Liver (tissue), 9 donors: Measurements from ENCODE around the gene DDX24. TPM values are rescaled to one million over a fixed set of nuclear protein-coding genes. Genes with fewer than 3 reads are reported as not detected.

Experiments used
- DNase-seq: peaks from one replicate; pipeline ENCODE4 v3.0.0-alpha.2; 2017; ENCODE audit warnings: low spot score
- H3K27ac ChIP-seq, 2 donors: one replicate each; pipeline ENCODE4 v1.7.0; 2013; ENCODE audit warnings: inconsistent platforms in 2 of 2, low read length in 2 of 2, control low read depth in 1 of 2, low read depth in 1 of 2, mild to moderate bottlenecking in 1 of 2
- H3K27me3 ChIP-seq, 4 donors: one replicate each; pipeline versions ENCODE4 v1.6.1 to v1.7.0; 2013; ENCODE audit warnings: low read length in 3 of 4, inconsistent platforms in 1 of 4, mild to moderate bottlenecking in 1 of 4, moderate library complexity in 1 of 4; ENCODE audit not compliant: control insufficient read depth in 4 of 4, insufficient read depth in 4 of 4
- H3K36me3 ChIP-seq, 4 donors: one replicate each; pipeline versions ENCODE4 v1.6.1 to v1.7.0; 2013; ENCODE audit warnings: low read length in 3 of 4, mild to moderate bottlenecking in 3 of 4, low read depth in 1 of 4, moderate library complexity in 1 of 4; ENCODE audit not compliant: control insufficient read depth in 4 of 4, insufficient read depth in 3 of 4
- H3K4me1 ChIP-seq, 4 donors: one replicate each; pipeline versions ENCODE4 v1.6.1 to v1.7.0; 2013; ENCODE audit warnings: low read length in 3 of 4, mild to moderate bottlenecking in 3 of 4, moderate library complexity in 1 of 4; ENCODE audit not compliant: control insufficient read depth in 4 of 4, insufficient read depth in 4 of 4
- H3K4me3 ChIP-seq, 3 donors: one replicate each; pipeline versions ENCODE4 v1.6.1 to v1.7.0; 2013; ENCODE audit warnings: low read length in 3 of 3, control low read depth in 1 of 3, low read depth in 1 of 3, mild to moderate bottlenecking in 1 of 3
- H3K9ac ChIP-seq, 2 donors: one replicate each; pipeline ENCODE4 v1.7.0; 2013; ENCODE audit warnings: low read length in 2 of 2, mild to moderate bottlenecking in 2 of 2, moderate library complexity in 2 of 2, control low read depth in 1 of 2, low read depth in 1 of 2
- H3K9me3 ChIP-seq, 4 donors: one replicate each; pipeline versions ENCODE4 v1.6.1 to v1.7.0; 2013; ENCODE audit warnings: low read length in 3 of 4; ENCODE audit not compliant: control insufficient read depth in 4 of 4
- CTCF ChIP-seq: fragments of 150-350 bp; IDR thresholded peaks from 2 replicates; pipeline ENCODE4 v1.5.1; 2017; ENCODE audit warnings: improper control_type of control experiment, low read depth, low read length; ENCODE audit not compliant: missing input control
- EGR1 ChIP-seq, 2 donors: IDR thresholded peaks; 2 replicates each; pipeline ENCODE4 v1.6.1; 2016 to 2018; ENCODE audit warnings: antibody characterized with exemption in 2 of 2, low read depth in 2 of 2
- FOXA1 ChIP-seq: IDR thresholded peaks from 2 replicates; pipeline ENCODE4 v1.6.1; 2016; ENCODE audit warnings: antibody characterized with exemption
- FOXA2 ChIP-seq: IDR thresholded peaks from 2 replicates; pipeline ENCODE4 v1.6.1; 2016; ENCODE audit warnings: antibody characterized with exemption
- GABPA ChIP-seq, 2 donors: IDR thresholded peaks in 1 of 2; conservative IDR thresholded peaks in 1 of 2; 2 replicates each; pipeline ENCODE4 v1.6.1; 2016; ENCODE audit warnings: antibody characterized with exemption in 2 of 2, mild to moderate bottlenecking in 1 of 2, moderate library complexity in 1 of 2
- HNF4A ChIP-seq, 2 donors: conservative IDR thresholded peaks; 2 replicates each; pipeline ENCODE4 v1.6.1; 2016; ENCODE audit warnings: antibody characterized with exemption in 2 of 2, mild to moderate bottlenecking in 2 of 2
- HNF4G ChIP-seq: IDR thresholded peaks from 2 replicates; pipeline ENCODE4 v1.6.1; 2016; ENCODE audit warnings: antibody characterized with exemption
- JUND ChIP-seq, 2 donors: IDR thresholded peaks; 2 replicates each; pipeline ENCODE4 v1.6.1; 2016; ENCODE audit warnings: antibody characterized with exemption in 2 of 2
- MAX ChIP-seq: IDR thresholded peaks from 2 replicates; pipeline ENCODE4 v1.6.1; 2016; ENCODE audit warnings: antibody characterized with exemption
- NR2F2 ChIP-seq: IDR thresholded peaks from 2 replicates; pipeline ENCODE4 v1.6.1; 2016; ENCODE audit warnings: antibody characterized with exemption
- RAD21 ChIP-seq, 2 donors: IDR thresholded peaks; 2 replicates each; pipeline ENCODE4 v1.6.1; 2016; ENCODE audit warnings: antibody characterized with exemption in 2 of 2, mild to moderate bottlenecking in 2 of 2
- REST ChIP-seq: IDR thresholded peaks from 2 replicates; pipeline ENCODE4 v1.6.1; 2016; ENCODE audit warnings: antibody characterized with exemption, mild to moderate bottlenecking
- RXRA ChIP-seq, 2 donors: IDR thresholded peaks; 2 replicates each; pipeline ENCODE4 v1.6.1; 2017 to 2018; ENCODE audit warnings: antibody characterized with exemption in 2 of 2, mild to moderate bottlenecking in 1 of 2
- SP1 ChIP-seq: IDR thresholded peaks from 2 replicates; pipeline ENCODE4 v1.6.1; 2018; ENCODE audit warnings: antibody characterized with exemption, mild to moderate bottlenecking
- TAF1 ChIP-seq: conservative IDR thresholded peaks from 2 replicates; pipeline ENCODE4 v1.6.1; 2016; ENCODE audit warnings: antibody characterized with exemption, mild to moderate bottlenecking
- YY1 ChIP-seq: IDR thresholded peaks from 2 replicates; pipeline ENCODE4 v1.6.1; 2016; ENCODE audit warnings: antibody characterized with exemption, mild to moderate bottlenecking
- ZBTB33 ChIP-seq: IDR thresholded peaks from 2 replicates; pipeline ENCODE4 v1.6.1; 2016; ENCODE audit warnings: antibody characterized with exemption
- WGBS: extraction: QIAGEN DNeasy Blood & Tissue Kit; methylation state at CpG from one replicate; pipeline ENCODE4 v1.1.7; 2013; 5-methylcytosine and 5-hydroxymethylcytosine counted together
- polyA plus RNA-seq, 2 donors: library from polyadenylated mRNA; stranded (reverse) in 1 of 2; unstranded in 1 of 2; fragments of 200-250 nt in 1 of 2; fragments of >200 nt in 1 of 2; fragmentation: Nextera tagmentation in 1 of 2; extraction: Ambion mirVana in 1 of 2; gene quantifications; one replicate each; pipeline versions ENCODE4 v1.2.1 to v1.2.3, GENCODE V29; 2013 to 2015
- total RNA-seq, 2 donors: library from RNA; depleted of rRNA; stranded (reverse); fragments of >200 nt; gene quantifications; one replicate each; pipeline ENCODE4 v1.2.3, GENCODE V29; 2014
- TF ChIP-seq, protein P1 (sequence below): IDR thresholded peaks from 2 replicates; pipeline ENCODE4 v1.6.1; 2016; ENCODE audit warnings: antibody characterized with exemption
- donor health status: healthy.
- donor health status: healthy.
- donor health status: healthy.
- donor health status: healthy.
- donor health status: healthy.

The DDX24 gene
- total and polyA plus RNA-seq, 4 donors: 33.8 to 59.7 (median 47.8) TPM

GRCh38 chr14:94040796-94041195, 40.2 kb downstream of the DDX24 start:
- no peak overlapping the region for H3K9ac ChIP-seq
- no peak overlapping the region for H3K4me3 ChIP-seq
- peaks cover 2 to 12% (median 9%) of the 10 kb centered on the region in 4 donors for H3K4me1 ChIP-seq
- TF ChIP-seq YY1: no peak
- no peak for TF ChIP-seq REST
- no peak for TF ChIP-seq NR2F2
- TF ChIP-seq FOXA1: no peak
- no peak for TF ChIP-seq RAD21 (IDR thresholded peaks at IDR 0.05)
- no peak for TF ChIP-seq ZBTB33
- TF ChIP-seq TAF1: no peak
- TF ChIP-seq RXRA (IDR thresholded peaks at IDR 0.05): no peak
- TF ChIP-seq GABPA (IDR thresholded peaks at IDR 0.05 in 1 of 2, conservative IDR thresholded peaks at IDR 0.05 in 1 of 2): no peak
- no peak for TF ChIP-seq CTCF
- no peak for TF ChIP-seq HNF4A (conservative IDR thresholded peaks at IDR 0.05)
- TF ChIP-seq MAX: no peak
- no peak for TF ChIP-seq SP1
- TF ChIP-seq HNF4G: no peak
- TF ChIP-seq FOXA2: no peak
- no peak for TF ChIP-seq JUND (IDR thresholded peaks at IDR 0.05)
- no peak for TF ChIP-seq EGR1 (IDR thresholded peaks at IDR 0.05; ENCODE audit: low read depth in 2 of 2)
- TF ChIP-seq, protein P1, sequence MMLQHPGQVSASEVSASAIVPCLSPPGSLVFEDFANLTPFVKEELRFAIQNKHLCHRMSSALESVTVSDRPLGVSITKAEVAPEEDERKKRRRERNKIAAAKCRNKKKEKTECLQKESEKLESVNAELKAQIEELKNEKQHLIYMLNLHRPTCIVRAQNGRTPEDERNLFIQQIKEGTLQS: no peak
- H3K27me3 ChIP-seq: no peaks in the 10 kb centered on the region
- DNase-seq: no peak
- 93% methylated on average over 13 of the region's 13 CpGs for WGBS
- no peaks in the 10 kb centered on the region for H3K9me3 ChIP-seq
- no peak overlapping the region for H3K27ac ChIP-seq
- peaks cover 0 to 15% (median 5%) of the 10 kb centered on the region in 4 donors for H3K36me3 ChIP-seq
